Gastrocnemius medialis (tissue), 4 donors: ENCODE results near the gene ZNF236. TPM values are rescaled to one million over a fixed set of nuclear protein-coding genes. Genes with fewer than 3 reads are reported as not detected.

Source experiments
- ATAC-seq, 2 donors: fragments of 150-250 bp; one replicate each; pipeline ENCODE4 v1.9.1; 2016
- DNase-seq, 2 donors: peaks; one replicate each; pipeline ENCODE4 v3.0.0-alpha.2; 2019
- H3K27ac ChIP-seq, 4 donors: fragments of 200-600 bp; sonication (generic); 1 replicate in 1 of 4; 2 replicates in 3 of 4; pipeline ENCODE4 v1.5.1; 2016 to 2018; ENCODE audit warnings: mild to moderate bottlenecking in 2 of 4, moderate library complexity in 1 of 4
- H3K27me3 ChIP-seq, 3 donors: fragments of 200-600 bp; sonication (generic) in 2 of 3; 1 replicate in 1 of 3; 2 replicates in 2 of 3; pipeline versions ENCODE4 v1.5.1 to v1.6.0; 2016 to 2019; ENCODE audit warnings: mild to moderate bottlenecking in 1 of 3, moderate library complexity in 1 of 3
- H3K36me3 ChIP-seq, 2 donors: fragments of 200-600 bp; sonication (generic) in 1 of 2; one replicate each; pipeline ENCODE4 v1.5.1; 2017 to 2018
- H3K4me1 ChIP-seq, 2 donors: fragments of 200-600 bp; sonication (generic) in 1 of 2; one replicate each; pipeline ENCODE4 v1.5.1; 2016 to 2017; ENCODE audit warnings: mild to moderate bottlenecking in 2 of 2
- H3K4me3 ChIP-seq, 4 donors: fragments of 200-600 bp; sonication (generic) in 3 of 4; 1 replicate in 1 of 4; 2 replicates in 3 of 4; pipeline ENCODE4 v1.5.1; 2016 to 2019; ENCODE audit warnings: mild to moderate bottlenecking in 2 of 4
- H3K9me3 ChIP-seq, 3 donors: fragments of 200-600 bp; sonication (generic) in 2 of 3; 1 replicate in 1 of 3; 2 replicates in 2 of 3; pipeline ENCODE4 v1.5.1; 2016 to 2019
- POLR2A ChIP-seq, 2 donors: fragments of 450-650 bp; IDR thresholded peaks; one replicate each; pipeline ENCODE4 v1.6.1; 2017; ENCODE audit warnings: antibody characterized with exemption in 2 of 2, mild to moderate bottlenecking in 2 of 2, moderate library complexity in 2 of 2
- in situ Hi-C, 4 donors: fragments of 200-750 bp; cut with MboI; loops; one replicate each; pipeline versions ENCODE4 v1.15.0 to v1.8.0; 2017; ENCODE audit warnings: low sequenced_read_pairs in 4 of 4
- intact Hi-C: fragments of 100-400 bp; cut with DNase I; formaldehyde crosslinking; loops from one replicate; pipeline ENCODE4 v1.15.1; 2023; ENCODE audit warnings: low total_unique reads
- total RNA-seq, 4 donors: library from RNA; depleted of rRNA; stranded (reverse); fragments of >200 nt; gene quantifications; one replicate each; pipeline versions ENCODE4 v1.1.0 to v1.2.3, GENCODE V29; 2016
- TF ChIP-seq, protein P1 (sequence below), 5 experiments: fragments of 450-650 bp in 3 of 5; fragments of 200-600 bp in 2 of 5; sonication (generic) in 2 of 5; IDR thresholded peaks in 4 of 5; conservative IDR thresholded peaks in 1 of 5; 1 replicate in 4 of 5; 2 replicates in 1 of 5; pipeline ENCODE4 v1.5.1; 2016 to 2019; ENCODE audit warnings: antibody characterized with exemption in 5 of 5, mild to moderate bottlenecking in 3 of 5, moderate library complexity in 3 of 5

Gene ZNF236
- total RNA-seq, 4 donors from 2014 or later = 6.2 to 7.1 (median 6.5) TPM

- peak overlapping the region; percentile 69 to 81 (median 78) for H3K27ac ChIP-seq
- in situ Hi-C loops = no loop called here
- no peaks in the 10 kb centered on the region for H3K27me3 ChIP-seq
- intact Hi-C loops = no loop called here
- TF ChIP-seq POLR2A (IDR thresholded peaks at IDR 0.05) = no peak
- TF ChIP-seq, protein P1, sequence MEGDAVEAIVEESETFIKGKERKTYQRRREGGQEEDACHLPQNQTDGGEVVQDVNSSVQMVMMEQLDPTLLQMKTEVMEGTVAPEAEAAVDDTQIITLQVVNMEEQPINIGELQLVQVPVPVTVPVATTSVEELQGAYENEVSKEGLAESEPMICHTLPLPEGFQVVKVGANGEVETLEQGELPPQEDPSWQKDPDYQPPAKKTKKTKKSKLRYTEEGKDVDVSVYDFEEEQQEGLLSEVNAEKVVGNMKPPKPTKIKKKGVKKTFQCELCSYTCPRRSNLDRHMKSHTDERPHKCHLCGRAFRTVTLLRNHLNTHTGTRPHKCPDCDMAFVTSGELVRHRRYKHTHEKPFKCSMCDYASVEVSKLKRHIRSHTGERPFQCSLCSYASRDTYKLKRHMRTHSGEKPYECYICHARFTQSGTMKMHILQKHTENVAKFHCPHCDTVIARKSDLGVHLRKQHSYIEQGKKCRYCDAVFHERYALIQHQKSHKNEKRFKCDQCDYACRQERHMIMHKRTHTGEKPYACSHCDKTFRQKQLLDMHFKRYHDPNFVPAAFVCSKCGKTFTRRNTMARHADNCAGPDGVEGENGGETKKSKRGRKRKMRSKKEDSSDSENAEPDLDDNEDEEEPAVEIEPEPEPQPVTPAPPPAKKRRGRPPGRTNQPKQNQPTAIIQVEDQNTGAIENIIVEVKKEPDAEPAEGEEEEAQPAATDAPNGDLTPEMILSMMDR (IDR thresholded peaks at IDR 0.05 in 4 of 5, conservative IDR thresholded peaks at IDR 0.05 in 1 of 5) = no peak
- peaks cover 3 to 13% of the 10 kb centered on the region in 2 donors for H3K4me1 ChIP-seq
- no peaks in the 10 kb centered on the region for H3K9me3 ChIP-seq
- H3K36me3 ChIP-seq = peaks cover 0 to 17% of the 10 kb centered on the region in 2 donors
- DNase-seq (peak; percentile 67 to 84), ATAC-seq (peak; percentile 98)
- no peak overlapping the region for H3K4me3 ChIP-seq
These were observed 109.9 kb downstream of the ZNF236 start for GRCh38 chr18:76932026-76932819.

GRCh38 chr18:76935722-76936337, 113.5 kb downstream of the ZNF236 start:
- intact Hi-C loops (no loop called here), in situ Hi-C loops (no loop called here)
- ATAC-seq = no peak
- Histone ChIP-seq H3K4me1 (peaks cover 3 to 12% of the 10 kb centered on the region in 2 donors), H3K36me3 (peaks cover 0 to 20% of the 10 kb centered on the region in 2 donors), H3K9me3 (no peaks in the 10 kb centered on the region), H3K4me3 (no peak overlapping the region), H3K27me3 (no peaks in the 10 kb centered on the region), H3K27ac (no peak overlapping the region)
- no peak for TF ChIP-seq POLR2A (IDR thresholded peaks at IDR 0.05)
- TF ChIP-seq, protein P1 (IDR thresholded peaks at IDR 0.05 in 4 of 5, conservative IDR thresholded peaks at IDR 0.05 in 1 of 5) = no peak
- DNase-seq = no peak

DNA sequence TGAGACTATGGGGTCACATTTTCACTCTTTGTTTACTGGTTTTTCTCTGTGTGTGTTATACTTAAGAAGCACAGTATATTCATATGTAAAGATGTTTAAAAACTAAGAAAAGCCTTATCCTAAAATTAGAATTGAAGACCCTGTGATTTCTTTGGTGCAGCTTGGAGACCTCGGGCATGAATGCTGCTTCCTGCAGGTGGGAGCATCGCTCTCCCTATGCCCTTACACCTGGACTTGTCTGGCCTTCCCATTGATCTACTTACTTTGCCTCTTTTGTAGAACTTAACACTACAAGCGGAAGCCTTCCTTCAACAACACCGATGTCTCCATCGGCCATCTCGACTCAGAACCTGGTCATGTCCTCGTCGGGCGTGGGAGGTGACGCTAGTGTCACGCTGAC, 114.5 kb downstream of the ZNF236 start:
- H3K4me3 ChIP-seq = no peak overlapping the region
- H3K4me1 ChIP-seq = peaks cover 3 to 11% of the 10 kb centered on the region in 2 donors
- no peak overlapping the region for H3K27ac ChIP-seq
- TF ChIP-seq, protein P1 (IDR thresholded peaks at IDR 0.05 in 4 of 5, conservative IDR thresholded peaks at IDR 0.05 in 1 of 5) = no peak
- no peak for TF ChIP-seq POLR2A (IDR thresholded peaks at IDR 0.05)
- in situ Hi-C loops = no loop called here
- intact Hi-C loops = no loop called here
- H3K9me3 ChIP-seq = no peaks in the 10 kb centered on the region
- peaks cover 0 to 20% of the 10 kb centered on the region in 2 donors for H3K36me3 ChIP-seq
- no peak for ATAC-seq
- H3K27me3 ChIP-seq = no peaks in the 10 kb centered on the region
- DNase-seq = no peak

DNA sequence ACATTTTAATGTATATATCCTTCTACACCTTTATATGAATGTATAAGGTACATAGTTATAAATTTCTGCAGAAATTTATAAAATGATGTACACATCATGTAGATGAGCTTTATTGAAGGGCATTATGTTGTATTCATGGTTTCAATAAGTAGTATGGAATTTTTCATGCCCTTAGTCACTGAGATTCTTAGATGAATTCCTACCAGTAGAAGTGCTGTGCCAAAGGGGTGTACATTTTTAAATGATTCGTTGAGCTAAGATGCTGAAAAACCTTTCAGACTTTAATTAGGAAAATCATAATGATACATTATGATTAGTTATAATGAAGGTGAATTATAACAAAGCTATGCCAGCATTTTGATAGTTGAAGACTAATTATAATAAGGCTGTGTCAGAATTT, 115.2 kb downstream of the ZNF236 start:
- no peaks in the 10 kb centered on the region for H3K9me3 ChIP-seq
- TF ChIP-seq, protein P1 (IDR thresholded peaks at IDR 0.05 in 4 of 5, conservative IDR thresholded peaks at IDR 0.05 in 1 of 5) = no peak
- no peak for TF ChIP-seq POLR2A (IDR thresholded peaks at IDR 0.05)
- H3K36me3 ChIP-seq = peaks cover 0 to 20% of the 10 kb centered on the region in 2 donors
- no peak overlapping the region for H3K4me3 ChIP-seq
- H3K4me1 ChIP-seq = peaks cover 0 to 4% of the 10 kb centered on the region in 2 donors
- no peak overlapping the region for H3K27ac ChIP-seq
- ATAC-seq = no peak
- no peaks in the 10 kb centered on the region for H3K27me3 ChIP-seq
- in situ Hi-C loops (no loop called here), intact Hi-C loops (no loop called here)
- no peak for DNase-seq
